ENCODE results near the gene NR1D1.

NR1D1 gene

DNA sequence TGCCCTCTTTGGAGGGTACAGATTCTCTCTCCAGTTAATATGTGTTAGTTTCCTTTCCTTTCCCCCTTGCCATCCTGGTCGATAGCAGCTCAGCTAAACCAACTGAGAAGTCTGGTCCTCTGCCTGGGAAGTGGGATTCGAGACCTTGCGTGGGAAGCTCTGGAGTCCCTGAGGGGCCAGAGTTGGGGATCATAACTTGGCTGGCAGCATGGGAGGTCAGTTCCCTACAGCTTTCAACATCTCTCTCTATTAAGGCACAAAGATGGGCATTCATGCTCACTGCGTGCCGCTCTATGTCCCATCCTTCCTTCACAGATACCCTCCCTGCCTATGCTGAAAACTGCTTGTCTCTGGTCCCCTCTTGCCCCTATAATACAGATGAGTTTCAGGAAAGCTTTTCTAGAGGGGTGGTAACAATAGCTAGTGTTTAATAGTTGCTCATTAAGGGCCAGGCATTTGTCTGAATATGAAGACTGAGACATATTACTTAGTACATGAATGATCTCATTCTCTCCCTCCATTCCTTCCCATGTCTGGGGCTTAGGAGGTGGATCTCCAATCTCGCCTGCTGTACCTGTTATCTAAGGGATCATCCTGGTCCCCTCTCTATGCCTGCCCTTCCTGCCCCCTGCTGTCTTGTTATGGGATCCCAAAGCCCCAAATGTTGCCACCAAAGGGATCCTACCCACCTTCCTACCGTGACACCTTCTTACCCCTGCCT, 26.8 kb downstream of the NR1D1 start:
- no peak overlapping the region for H3K4me3 ChIP-seq (ENCODE audit: low read depth, low read length)
- TF ChIP-seq, protein P1, sequence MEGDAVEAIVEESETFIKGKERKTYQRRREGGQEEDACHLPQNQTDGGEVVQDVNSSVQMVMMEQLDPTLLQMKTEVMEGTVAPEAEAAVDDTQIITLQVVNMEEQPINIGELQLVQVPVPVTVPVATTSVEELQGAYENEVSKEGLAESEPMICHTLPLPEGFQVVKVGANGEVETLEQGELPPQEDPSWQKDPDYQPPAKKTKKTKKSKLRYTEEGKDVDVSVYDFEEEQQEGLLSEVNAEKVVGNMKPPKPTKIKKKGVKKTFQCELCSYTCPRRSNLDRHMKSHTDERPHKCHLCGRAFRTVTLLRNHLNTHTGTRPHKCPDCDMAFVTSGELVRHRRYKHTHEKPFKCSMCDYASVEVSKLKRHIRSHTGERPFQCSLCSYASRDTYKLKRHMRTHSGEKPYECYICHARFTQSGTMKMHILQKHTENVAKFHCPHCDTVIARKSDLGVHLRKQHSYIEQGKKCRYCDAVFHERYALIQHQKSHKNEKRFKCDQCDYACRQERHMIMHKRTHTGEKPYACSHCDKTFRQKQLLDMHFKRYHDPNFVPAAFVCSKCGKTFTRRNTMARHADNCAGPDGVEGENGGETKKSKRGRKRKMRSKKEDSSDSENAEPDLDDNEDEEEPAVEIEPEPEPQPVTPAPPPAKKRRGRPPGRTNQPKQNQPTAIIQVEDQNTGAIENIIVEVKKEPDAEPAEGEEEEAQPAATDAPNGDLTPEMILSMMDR (IDR thresholded peaks at IDR 0.05; ENCODE audit: low read depth, low read length): no peak
- H3K27me3 ChIP-seq: no peaks in the 10 kb centered on the region
- H3K36me3 ChIP-seq: peaks cover 7% of the 10 kb centered on the region; the same call in 1 of the 2 replicates
- DNase-seq: no peak
- H3K4me1 ChIP-seq: peaks cover 70% of the 10 kb centered on the region
- no peaks in the 10 kb centered on the region for H3K9me3 ChIP-seq

DNA sequence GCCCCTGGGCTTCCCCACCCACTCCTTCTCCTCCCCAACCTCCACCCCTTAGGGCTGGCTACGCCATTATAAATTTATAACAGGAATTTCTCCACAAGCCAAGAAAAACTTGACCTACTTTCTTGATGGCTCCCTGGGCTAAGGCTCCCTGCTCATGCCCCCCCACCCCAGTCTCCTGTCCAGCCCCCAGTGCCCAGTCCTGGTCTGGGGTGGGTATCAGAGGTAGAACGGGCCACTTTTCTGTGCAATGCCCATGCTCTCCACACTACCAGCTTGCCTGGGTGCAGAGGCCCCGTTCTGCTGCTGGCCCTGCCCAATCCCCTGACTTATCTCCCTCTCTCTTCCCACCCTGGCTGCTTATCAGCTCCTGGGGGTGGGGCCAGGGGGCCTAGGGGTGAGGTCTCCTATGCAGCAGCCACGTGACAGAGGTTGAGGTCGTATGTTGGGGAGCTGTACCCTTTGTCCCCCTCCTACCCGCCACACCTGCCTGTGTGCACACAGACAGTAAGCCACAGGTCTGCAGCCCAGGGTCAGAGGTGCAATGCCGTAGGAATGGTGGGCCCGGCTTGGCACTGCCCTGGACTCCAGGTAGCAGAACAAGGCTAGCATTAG, 27.5 kb downstream of the NR1D1 start:
- Histone ChIP-seq H3K27me3 (no peaks in the 10 kb centered on the region), H3K4me3 (ENCODE audit: low read depth, low read length) (no peak overlapping the region), H3K4me1 (peaks cover 77% of the 10 kb centered on the region), H3K9me3 (no peaks in the 10 kb centered on the region), H3K36me3 (peaks cover 7% of the 10 kb centered on the region; the same call in 1 of the 2 replicates)
- TF ChIP-seq, protein P1 (IDR thresholded peaks at IDR 0.05; ENCODE audit: low read depth, low read length): no peak
- DNase-seq: peak; percentile 36

DNA sequence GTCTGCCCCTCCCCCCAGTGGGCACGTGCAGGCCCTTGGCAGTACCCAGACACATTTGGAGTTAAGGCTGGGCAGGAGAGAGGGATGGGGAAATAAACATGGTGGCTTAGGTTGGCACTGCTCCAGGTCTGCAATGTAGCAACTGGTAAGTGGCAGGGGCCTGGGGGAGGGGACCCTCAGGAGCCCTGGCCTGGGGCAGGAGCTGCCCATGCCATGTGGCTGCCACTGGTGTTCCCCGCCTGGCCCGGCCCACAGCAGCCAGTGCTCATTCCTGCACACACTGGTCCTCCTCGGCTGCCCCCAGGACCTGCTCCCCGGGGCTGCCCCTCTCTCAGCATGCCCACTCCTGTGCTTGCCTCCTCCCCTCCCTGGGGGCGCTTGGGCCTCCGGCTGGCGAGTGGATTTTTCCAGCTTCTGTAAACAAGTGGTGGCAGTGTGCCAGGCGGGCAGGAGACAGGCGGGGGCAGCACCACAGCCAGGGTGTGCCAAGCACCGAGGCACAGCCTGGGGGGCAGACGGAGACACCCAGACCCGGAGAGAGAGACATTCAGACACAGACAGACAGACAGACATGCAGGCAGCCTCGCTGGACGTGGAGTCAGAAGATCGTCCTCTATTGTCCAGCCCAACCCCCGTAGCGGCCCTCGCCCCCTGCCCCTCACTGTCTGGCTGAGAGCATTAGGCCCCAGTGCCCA, 28.2 kb downstream of the NR1D1 start:
- DNase-seq: peak; percentile 83
- H3K27me3 ChIP-seq: no peaks in the 10 kb centered on the region
- no peaks in the 10 kb centered on the region for H3K9me3 ChIP-seq
- H3K36me3 ChIP-seq: peaks cover 6% of the 10 kb centered on the region; the same call in 1 of the 2 replicates
- peaks cover 78% of the 10 kb centered on the region for H3K4me1 ChIP-seq
- H3K4me3 ChIP-seq (ENCODE audit: low read depth, low read length): peak overlapping the region; percentile 19; the same call in 1 of the 2 replicates
- TF ChIP-seq, protein P1 (IDR thresholded peaks at IDR 0.05; ENCODE audit: low read depth, low read length): no peak

DNA sequence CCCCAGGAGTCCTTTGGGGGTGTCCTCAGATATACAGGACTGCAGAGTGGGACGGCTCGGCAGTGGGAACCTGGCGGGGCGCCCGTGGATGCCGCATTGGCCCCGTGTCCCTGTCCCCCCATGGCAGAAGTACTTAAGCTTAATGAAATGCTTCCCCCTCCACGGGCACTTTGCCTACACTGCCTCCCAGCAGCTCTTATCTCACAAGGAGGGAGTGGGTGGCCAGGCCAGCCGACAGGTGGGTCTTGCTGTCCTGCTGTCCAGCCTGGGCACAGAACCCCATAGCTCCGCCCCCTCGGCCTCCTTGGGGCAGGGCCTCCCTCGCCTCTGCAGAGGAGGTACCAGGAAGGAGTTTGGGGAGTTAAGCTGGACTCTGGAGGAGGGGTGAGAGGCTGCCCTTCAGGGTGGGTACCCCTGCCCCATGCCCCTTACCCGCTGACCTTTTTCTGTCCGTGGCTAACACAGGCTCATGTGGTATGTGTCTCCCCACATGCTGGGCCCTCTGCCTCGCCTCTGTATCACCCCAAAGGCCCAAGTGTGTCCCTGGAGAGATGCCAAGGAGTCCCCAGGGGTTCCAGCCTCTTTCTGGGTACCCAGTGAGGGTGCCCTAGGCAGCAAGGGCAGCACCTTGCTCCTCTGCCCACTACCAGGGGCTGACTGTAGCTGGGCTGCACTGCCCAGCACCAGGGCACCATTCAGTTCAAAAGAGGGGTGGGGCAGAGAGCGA, 28.9 kb downstream of the NR1D1 start:
- peaks cover 72% of the 10 kb centered on the region for H3K4me1 ChIP-seq
- H3K9me3 ChIP-seq: no peaks in the 10 kb centered on the region
- no peaks in the 10 kb centered on the region for H3K27me3 ChIP-seq
- peaks cover 3% of the 10 kb centered on the region for H3K36me3 ChIP-seq
- no peak overlapping the region for H3K4me3 ChIP-seq (ENCODE audit: low read depth, low read length)
- TF ChIP-seq, protein P1 (IDR thresholded peaks at IDR 0.05; ENCODE audit: low read depth, low read length): no peak
- no peak for DNase-seq

DNA sequence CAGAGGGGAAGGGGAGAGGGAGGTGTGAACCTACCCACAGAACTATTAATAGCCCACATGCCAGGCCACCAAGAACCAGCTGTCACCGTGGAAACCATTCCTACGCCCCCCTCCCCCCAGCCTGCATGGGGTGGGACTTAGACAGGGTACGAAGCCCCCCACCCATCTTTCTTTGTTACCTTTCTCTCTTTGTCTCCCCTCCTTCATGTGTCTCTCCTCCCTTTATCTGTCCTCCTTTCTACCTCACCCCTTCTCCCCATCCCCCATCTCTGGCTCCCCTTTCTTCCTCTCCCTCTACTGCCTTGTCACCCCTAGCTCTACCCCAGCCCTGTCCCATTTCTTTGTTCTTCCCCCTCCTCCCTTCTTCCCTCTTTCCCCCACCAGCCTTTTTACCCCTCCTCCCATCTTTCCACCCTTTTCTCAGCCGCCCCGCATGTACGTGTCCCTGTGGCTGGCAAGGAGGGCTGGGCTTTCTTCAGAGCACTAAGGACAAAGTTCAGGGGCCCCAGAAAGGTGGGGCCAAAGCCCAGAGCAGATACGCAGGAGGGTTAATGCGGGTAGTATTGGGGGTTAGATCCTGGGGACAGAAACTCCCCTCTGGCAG, 29.6 kb downstream of the NR1D1 start:
- H3K9me3 ChIP-seq: no peaks in the 10 kb centered on the region
- H3K4me3 ChIP-seq (ENCODE audit: low read depth, low read length): no peak overlapping the region
- no peak for DNase-seq
- peaks cover 66% of the 10 kb centered on the region for H3K4me1 ChIP-seq
- no peaks in the 10 kb centered on the region for H3K27me3 ChIP-seq
- TF ChIP-seq, protein P1 (IDR thresholded peaks at IDR 0.05; ENCODE audit: low read depth, low read length): no peak
- peaks cover 3% of the 10 kb centered on the region for H3K36me3 ChIP-seq
